Measurements from ENCODE around the gene CHST1.

The CHST1 gene

DNA sequence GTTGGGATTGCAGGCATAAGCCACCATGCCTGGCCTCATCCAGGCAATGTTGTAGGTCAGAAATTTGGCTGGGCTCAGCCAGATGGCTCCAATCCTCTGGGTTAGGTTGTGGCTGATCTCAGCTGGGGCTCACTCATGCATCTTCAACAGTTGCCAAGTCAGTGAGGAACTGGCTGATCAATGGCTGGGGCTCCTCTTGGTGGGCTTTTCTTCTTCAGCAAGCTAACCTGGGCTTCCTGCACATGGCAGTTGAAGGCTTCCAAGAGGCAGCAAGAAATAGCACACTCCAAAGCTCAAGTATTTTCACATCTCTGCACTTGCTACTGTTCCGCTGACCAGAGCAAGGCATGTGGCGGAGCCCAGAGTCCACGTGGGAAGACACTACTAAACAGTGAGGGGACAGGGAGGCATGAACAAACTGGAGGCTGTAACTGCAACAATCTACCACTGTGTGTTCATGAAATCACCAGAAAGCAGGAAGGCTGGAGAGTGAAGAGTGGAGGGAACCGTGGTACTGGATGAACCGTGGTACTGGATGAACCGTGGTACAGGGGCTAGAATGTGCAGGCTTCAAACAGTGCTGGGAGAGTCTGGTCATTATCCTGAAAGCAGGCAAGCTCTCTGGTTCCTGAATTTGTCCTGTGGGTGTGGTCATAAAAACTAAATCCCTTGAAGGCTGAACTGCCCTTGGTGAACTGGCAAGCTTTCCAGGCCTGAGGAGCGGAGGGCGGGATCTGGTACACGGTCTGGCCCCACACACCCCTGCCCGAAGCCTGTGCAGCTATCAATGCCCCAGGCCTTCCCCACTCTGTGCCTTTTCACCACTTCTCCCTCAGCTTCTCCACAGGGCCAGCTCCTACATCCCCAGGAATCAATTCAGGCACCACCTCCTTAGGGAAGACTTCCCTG is 20.2 kb downstream of the CHST1 start:
- DNase-seq (ENCODE audit: low spot score) = no peak

DNA sequence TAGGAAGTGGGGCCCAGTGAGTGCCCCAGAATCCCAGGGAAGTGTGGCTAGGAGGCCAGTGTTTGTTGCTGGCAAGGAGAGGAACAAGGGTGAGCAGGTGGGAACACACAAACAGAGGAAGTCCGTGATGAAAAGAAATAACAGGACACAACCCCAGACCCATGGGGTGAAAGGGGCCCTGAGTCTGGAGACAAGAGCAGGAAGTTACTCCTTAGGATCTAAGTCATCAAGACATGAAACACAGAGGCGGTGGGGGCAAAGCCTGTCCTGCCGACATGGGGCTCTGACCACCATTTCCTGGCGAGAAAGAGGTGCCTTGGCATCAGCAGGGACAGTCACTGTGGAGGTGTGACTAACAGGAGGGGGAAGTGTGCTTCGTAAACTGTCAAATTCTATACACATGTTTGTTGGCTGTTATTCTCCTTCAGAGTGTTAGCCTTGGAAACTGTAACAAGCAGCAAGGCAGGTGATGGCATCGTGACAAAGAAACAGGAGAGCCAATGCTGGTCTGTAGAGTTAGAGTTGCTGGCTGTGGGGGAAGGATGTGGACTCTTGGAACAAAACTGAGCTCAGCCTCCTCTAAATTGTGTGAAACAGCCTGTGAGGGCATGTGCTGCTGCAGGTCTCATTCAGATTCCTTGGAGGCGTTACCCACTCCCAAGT is 21.7 kb downstream of the CHST1 start:
- DNase-seq (ENCODE audit: low spot score) = no peak

- DNase-seq (ENCODE audit: low spot score) = no peak
These were observed 23.5 kb downstream of the CHST1 start for GRCh38 chr11:45641961-45642360.

GRCh38 chr11:45638051-45638450 is 27.4 kb downstream of the CHST1 start:
- DNase-seq (ENCODE audit: low spot score) = no peak

GRCh38 chr11:45635907-45636306 is 29.5 kb downstream of the CHST1 start:
- no peak for DNase-seq (ENCODE audit: low spot score)

GRCh38 chr11:45625611-45626010 is 39.8 kb downstream of the CHST1 start:
- DNase-seq (ENCODE audit: low spot score) = no peak

- DNase-seq (ENCODE audit: low spot score) = no peak
These were observed 41.3 kb downstream of the CHST1 start for GRCh38 chr11:45624095-45624494.

GRCh38 chr11:45622861-45623260 is 42.6 kb downstream of the CHST1 start:
- no peak for DNase-seq (ENCODE audit: low spot score)

- DNase-seq (ENCODE audit: low spot score) = no peak
These were observed 43.1 kb downstream of the CHST1 start for GRCh38 chr11:45622283-45622682.

- no peak for DNase-seq (ENCODE audit: low spot score)
These were observed 43.8 kb downstream of the CHST1 start for GRCh38 chr11:45621588-45621987.

- no peak for DNase-seq (ENCODE audit: low spot score)
These were observed 45.2 kb downstream of the CHST1 start for GRCh38 chr11:45620243-45620642.

DNA sequence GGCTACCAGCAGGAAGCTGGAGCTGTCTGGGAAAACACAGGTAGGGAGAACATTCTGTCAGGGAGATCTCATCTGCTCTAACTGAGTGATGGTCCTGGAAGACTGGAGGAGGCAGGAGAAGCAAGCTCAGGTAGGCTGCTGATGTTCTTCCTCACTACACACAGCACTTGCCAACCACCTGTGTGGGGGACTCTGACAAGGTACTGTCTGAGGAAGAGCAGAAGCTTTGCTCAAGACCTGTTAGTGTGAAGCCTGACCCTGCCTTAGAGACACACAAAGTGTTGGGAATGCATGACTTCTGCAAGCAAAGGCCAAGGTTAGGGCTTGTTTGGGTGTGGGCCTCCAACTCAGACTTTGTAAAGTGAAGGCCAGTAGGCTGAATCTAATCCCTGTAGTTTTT is 46.5 kb downstream of the CHST1 start:
- no peak for DNase-seq (ENCODE audit: low spot score)

DNA sequence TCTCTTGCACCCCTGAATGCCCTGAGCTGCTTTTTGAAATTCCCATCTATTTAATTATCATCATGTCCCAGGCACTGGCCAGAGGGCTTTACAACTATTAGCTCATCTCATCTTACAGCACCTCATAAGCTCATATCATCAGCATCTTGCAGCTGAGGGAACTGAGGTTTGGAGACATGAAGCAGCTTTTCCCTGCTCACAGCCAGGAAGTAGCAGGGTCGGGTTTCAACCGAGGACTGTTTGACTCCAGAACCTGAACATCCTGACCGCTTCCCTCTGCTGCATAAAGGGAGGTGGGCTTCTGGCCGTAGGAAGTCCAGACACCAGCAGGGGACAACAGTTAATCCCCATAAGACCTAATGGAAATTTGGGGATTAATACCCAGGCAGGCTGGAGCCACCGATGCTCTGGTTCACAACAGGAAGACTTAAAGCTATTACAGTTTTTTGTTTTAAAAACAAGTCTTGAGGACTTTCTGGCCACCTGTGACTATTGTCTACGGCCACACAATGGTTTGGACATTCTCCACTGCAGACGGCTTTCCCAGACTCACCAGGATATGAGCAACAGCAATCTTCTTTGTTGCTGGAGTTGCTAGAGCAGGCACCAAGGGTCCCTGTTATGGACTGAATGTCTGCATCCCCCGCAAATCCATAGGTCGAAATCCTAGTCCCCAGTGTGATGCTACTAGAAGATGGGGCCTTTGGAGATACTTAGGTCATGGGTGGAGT is 47.4 kb downstream of the CHST1 start:
- no peak for DNase-seq (ENCODE audit: low spot score)

- no peak for DNase-seq (ENCODE audit: low spot score)
These were observed 48.4 kb downstream of the CHST1 start for GRCh38 chr11:45616802-45617549.

- no peak for DNase-seq (ENCODE audit: low spot score)
These were observed 50.1 kb downstream of the CHST1 start for GRCh38 chr11:45615182-45615792.

GRCh38 chr11:45614196-45614828 is 51.1 kb downstream of the CHST1 start:
- no peak for DNase-seq (ENCODE audit: low spot score)

DNA sequence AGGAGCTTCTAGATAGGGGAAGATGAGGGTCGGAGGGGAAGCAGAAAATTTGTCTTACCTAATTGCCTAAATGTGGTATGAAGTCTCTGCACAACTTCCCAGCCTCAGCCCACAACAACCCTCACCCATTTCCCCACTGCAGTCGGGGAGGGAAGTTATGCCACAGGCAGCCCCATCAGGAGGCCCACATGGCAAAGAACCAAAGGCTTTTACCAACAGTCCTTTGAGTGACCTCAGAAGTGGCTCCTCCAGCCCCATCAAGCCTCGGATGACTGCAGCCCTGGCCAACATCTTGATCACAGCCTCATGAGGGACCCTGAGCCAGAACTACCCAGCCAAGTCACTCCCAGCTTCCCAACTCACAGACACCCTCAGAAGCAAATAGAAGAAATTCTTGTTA is 54.8 kb downstream of the CHST1 start:
- no peak for DNase-seq (ENCODE audit: low spot score)

DNA sequence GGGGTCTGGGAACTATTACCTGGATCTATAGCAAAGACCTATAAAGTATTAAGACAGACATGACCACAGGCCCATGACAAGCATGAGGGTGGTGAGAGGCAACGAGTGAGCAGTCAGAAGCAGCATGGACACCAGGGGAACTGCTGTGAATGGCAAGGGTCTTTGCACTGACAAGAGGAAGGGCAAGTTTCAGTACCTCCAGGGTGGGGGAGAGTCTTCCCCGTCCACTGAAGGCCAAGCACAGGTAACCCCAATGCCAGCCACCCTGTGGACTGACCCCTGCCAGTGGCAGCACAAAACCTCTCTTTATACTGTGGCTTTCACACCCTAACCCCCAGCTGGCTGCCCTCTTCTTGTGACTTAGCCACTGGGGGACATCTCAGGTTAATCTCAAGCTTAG is 55.5 kb downstream of the CHST1 start:
- no peak for DNase-seq (ENCODE audit: low spot score)

- DNase-seq (ENCODE audit: low spot score) = no peak
These were observed 56.1 kb downstream of the CHST1 start for GRCh38 chr11:45609337-45609736.

DNA sequence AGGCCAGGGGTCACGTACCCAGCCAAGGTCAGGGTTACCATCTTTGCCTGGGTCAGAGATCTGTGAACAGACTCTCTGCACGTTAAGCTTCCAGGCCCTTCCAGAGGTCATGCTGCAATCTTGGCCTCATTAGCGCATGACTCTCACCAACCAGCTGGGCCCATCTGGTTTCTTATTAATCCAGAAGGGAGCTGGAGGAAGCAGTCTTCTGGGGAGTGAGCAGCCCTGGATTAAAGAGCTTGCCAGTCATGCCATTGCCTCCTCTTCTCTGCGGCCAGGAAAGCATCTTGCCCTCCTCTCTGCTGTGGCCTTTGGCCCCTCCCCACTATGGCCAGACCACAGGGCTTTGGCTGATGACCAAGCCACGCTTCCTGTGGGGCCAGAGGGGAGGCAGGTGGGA is 57.4 kb downstream of the CHST1 start:
- DNase-seq (ENCODE audit: low spot score) = no peak

Data from activated CD4-positive, alpha-beta T cell treated with anti-CD3 and anti-CD28 coated beads, Interleukin-2, Interleukin-4, amounts not matched to agents 100 ng/mL and 50 ng/mL, durations not matched to agents 16 hours and 8 hours (primary cell).